ENCODE data around the gene MCM10. TPM values are rescaled to one million over a fixed set of nuclear protein-coding genes. Genes with fewer than 3 reads are reported as not detected.
"Not testable (repeated sequence)": the region's sequence is repeated elsewhere in the genome, so short reads cannot be mapped to it uniquely, and the experiment has no call there.

MCM10 gene
- total RNA-seq, 1 donor from 2014 or later, result 31.7 TPM

DNA sequence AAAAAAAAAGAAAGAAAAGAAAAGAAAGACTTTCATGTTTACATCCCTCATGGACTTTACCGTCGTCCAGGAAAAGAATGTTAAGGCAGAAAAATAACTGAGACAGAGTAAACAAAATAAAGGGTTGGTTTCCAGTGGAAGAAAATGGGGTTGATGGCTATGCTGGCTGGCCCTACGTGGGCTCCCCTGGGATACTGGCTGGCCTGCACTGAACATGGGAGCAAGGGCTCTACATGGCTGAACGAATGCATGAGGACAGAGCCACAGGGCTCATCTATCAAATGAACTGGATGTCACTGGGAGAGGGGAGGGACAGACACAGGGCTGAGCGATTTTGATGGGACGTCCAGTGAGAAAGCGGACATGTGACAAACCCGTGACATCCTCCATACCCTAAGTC, 75.3 kb downstream of the MCM10 start:
- no peaks in the 10 kb centered on the region for H3K27me3 Mint-ChIP-seq
- H3K27ac Mint-ChIP-seq, result no peak overlapping the region
- no peak for DNase-seq (ENCODE audit: extremely low spot score, unreplicated experiment)
- no peaks in the 10 kb centered on the region for H3K9me3 Mint-ChIP-seq
- no peaks in the 10 kb centered on the region for H3K36me3 Mint-ChIP-seq
- H3K4me3 Mint-ChIP-seq, result no peak overlapping the region
- H3K4me1 Mint-ChIP-seq (ENCODE audit: unreplicated experiment), result peaks cover 4% of the 10 kb centered on the region
- TF ChIP-seq CTCF (conservative IDR thresholded peaks at IDR 0.05), result no peak

- H3K27me3 Mint-ChIP-seq, result no peaks in the 10 kb centered on the region
- no peak overlapping the region for H3K27ac Mint-ChIP-seq
- H3K9me3 Mint-ChIP-seq, result no peaks in the 10 kb centered on the region
- H3K4me1 Mint-ChIP-seq (ENCODE audit: unreplicated experiment), result no peaks in the 10 kb centered on the region
- H3K36me3 Mint-ChIP-seq, result no peaks in the 10 kb centered on the region
- H3K4me3 Mint-ChIP-seq, result no peak overlapping the region
- no peak for TF ChIP-seq CTCF (conservative IDR thresholded peaks at IDR 0.05)
- DNase-seq (ENCODE audit: extremely low spot score, unreplicated experiment), result no peak
Observed at GRCh38 chr10:13238271-13239077, 77.1 kb downstream of the MCM10 start.

- no peaks in the 10 kb centered on the region for H3K27me3 Mint-ChIP-seq
- no peaks in the 10 kb centered on the region for H3K4me1 Mint-ChIP-seq (ENCODE audit: unreplicated experiment)
- TF ChIP-seq CTCF (conservative IDR thresholded peaks at IDR 0.05), result no peak
- no peak overlapping the region for H3K4me3 Mint-ChIP-seq
- no peak overlapping the region for H3K27ac Mint-ChIP-seq
- no peaks in the 10 kb centered on the region for H3K9me3 Mint-ChIP-seq
- no peak for DNase-seq (ENCODE audit: extremely low spot score, unreplicated experiment)
- no peaks in the 10 kb centered on the region for H3K36me3 Mint-ChIP-seq
Observed at GRCh38 chr10:13239923-13240322, 78.6 kb downstream of the MCM10 start.

DNA sequence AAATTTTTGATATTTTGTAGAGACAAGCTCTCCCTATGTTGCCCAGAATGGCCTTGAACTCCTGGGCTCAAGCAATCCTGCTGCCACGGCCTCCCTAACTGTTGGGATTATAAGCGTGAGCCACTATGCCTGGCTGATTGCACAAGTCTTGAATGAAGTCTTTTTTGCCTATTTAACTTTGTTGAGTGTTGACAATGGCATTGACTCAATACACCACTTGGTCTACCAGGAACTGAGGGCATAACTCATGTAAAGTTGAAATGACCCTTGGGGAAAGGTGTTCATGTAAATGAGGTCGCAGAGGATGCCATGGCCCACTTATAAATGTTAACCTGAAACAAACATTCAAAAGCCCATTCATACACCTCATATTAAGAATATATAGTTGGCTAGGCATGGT, 80.3 kb downstream of the MCM10 start:
- H3K4me3 Mint-ChIP-seq, result no peak overlapping the region
- TF ChIP-seq CTCF (conservative IDR thresholded peaks at IDR 0.05), result no peak

DNA sequence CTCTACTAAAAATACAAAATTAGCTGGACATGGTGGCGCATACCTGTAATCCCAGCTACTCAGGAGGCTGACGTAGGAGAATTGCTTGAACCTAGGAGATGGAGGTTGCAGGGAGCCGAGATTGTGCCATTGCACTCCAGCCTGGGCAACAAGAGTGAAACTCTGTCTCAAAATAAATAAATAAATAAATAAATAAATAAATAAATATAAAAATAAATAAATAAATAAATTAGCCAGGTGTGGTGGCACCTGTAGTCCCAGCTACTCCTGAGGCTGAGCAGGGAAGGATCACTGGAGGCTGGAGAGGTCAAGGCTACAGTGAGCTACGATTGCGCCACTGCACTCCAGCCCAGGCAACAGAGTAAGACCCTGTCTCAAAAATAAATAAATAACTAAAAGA, 80.9 kb downstream of the MCM10 start:
- not testable (repeated sequence) for H3K36me3 Mint-ChIP-seq; H3K4me3 Mint-ChIP-seq; H3K4me1 Mint-ChIP-seq (ENCODE audit: unreplicated experiment); H3K9me3 Mint-ChIP-seq; H3K27ac Mint-ChIP-seq; DNase-seq (ENCODE audit: extremely low spot score, unreplicated experiment); H3K27me3 Mint-ChIP-seq

More for the DNA sequence above, 80.3 kb downstream of the MCM10 start:
- Mint-ChIP-seq H3K27me3 (no peaks in the 10 kb centered on the region), H3K36me3 (no peaks in the 10 kb centered on the region), H3K9me3 (no peaks in the 10 kb centered on the region), H3K4me1 (ENCODE audit: unreplicated experiment) (no peaks in the 10 kb centered on the region), H3K27ac (no peak overlapping the region)
- no peak for DNase-seq (ENCODE audit: extremely low spot score, unreplicated experiment)

GRCh38 chr10:13247246-13247645, 85.9 kb downstream of the MCM10 start:
- H3K27ac Mint-ChIP-seq, result no peak overlapping the region
- no peaks in the 10 kb centered on the region for H3K4me1 Mint-ChIP-seq (ENCODE audit: unreplicated experiment)
- H3K4me3 Mint-ChIP-seq, result no peak overlapping the region
- H3K36me3 Mint-ChIP-seq, result no peaks in the 10 kb centered on the region
- no peaks in the 10 kb centered on the region for H3K9me3 Mint-ChIP-seq
- no peaks in the 10 kb centered on the region for H3K27me3 Mint-ChIP-seq
- DNase-seq (ENCODE audit: extremely low spot score, unreplicated experiment), result no peak
- TF ChIP-seq CTCF (conservative IDR thresholded peaks at IDR 0.05), result no peak

All from type B pancreatic cell (in vitro differentiated cells).